Natural killer cell (primary cell): ENCODE results near the gene ARAP1. TPM values are rescaled to one million over a fixed set of nuclear protein-coding genes. Genes with fewer than 3 reads are reported as not detected.

Source experiments
- ATAC-seq, 3 donors: fragments of 150-1000 bp in 2 of 3; fragments of 200-7000 bp in 1 of 3; cut with Tn5 transposase; 1 replicate in 1 of 3; 2 replicates in 2 of 3; pipeline ENCODE4 v1.10.0; 2021; ENCODE audit warnings: mild to moderate bottlenecking in 2 of 3, moderate library complexity in 2 of 3
- DNase-seq, 2 donors: peaks; one replicate each; pipeline versions ENCODE4 v3.0.0 to v3.0.0-alpha.2; 2013 to 2021; ENCODE audit warnings: mixed read lengths in 1 of 2
- H3K27ac ChIP-seq: one replicate; pipeline ENCODE4 v1.5.1; 2013; ENCODE audit warnings: mild to moderate bottlenecking, low read length
- H3K27me3 ChIP-seq: one replicate; pipeline ENCODE4 v1.6.1; 2013; ENCODE audit warnings: low read length; ENCODE audit not compliant: control insufficient read depth, insufficient read depth
- H3K36me3 ChIP-seq: one replicate; pipeline ENCODE4 v1.6.1; 2013; ENCODE audit warnings: low read length; ENCODE audit not compliant: control insufficient read depth, insufficient read depth
- H3K4me1 ChIP-seq: one replicate; pipeline ENCODE4 v1.6.1; 2013; ENCODE audit warnings: low read length; ENCODE audit not compliant: control insufficient read depth, insufficient read depth
- H3K4me3 ChIP-seq: one replicate; pipeline ENCODE4 v1.5.1; 2013; ENCODE audit warnings: low read length
- H3K9me3 ChIP-seq: one replicate; pipeline ENCODE4 v1.6.1; 2013; ENCODE audit warnings: low read length; ENCODE audit not compliant: control insufficient read depth, insufficient read depth
- H3K27ac Mint-ChIP-seq, 2 donors: one replicate each; pipeline ENCODE4 v1.8.0; 2022; ENCODE audit warnings: mild to moderate bottlenecking in 2 of 2, mixed read lengths in 2 of 2, moderate library complexity in 1 of 2
- H3K27me3 Mint-ChIP-seq, 2 donors: one replicate each; pipeline ENCODE4 v1.8.0; 2022; ENCODE audit warnings: low read depth in 2 of 2, mixed read lengths in 2 of 2
- H3K36me3 Mint-ChIP-seq: one replicate; pipeline ENCODE4 v1.8.0; 2022; ENCODE audit warnings: mixed read lengths
- H3K4me1 Mint-ChIP-seq, 2 donors: one replicate each; pipeline ENCODE4 v1.8.0; 2022; ENCODE audit warnings: mixed read lengths in 2 of 2
- H3K4me3 Mint-ChIP-seq: one replicate; pipeline ENCODE4 v1.8.0; 2022; ENCODE audit warnings: mild to moderate bottlenecking, moderate library complexity, mixed read lengths
- H3K9me3 Mint-ChIP-seq, 2 donors: one replicate each; pipeline ENCODE4 v1.8.0; 2022; ENCODE audit warnings: mixed read lengths in 2 of 2
- WGBS: methylation state at CpG from one replicate; pipeline ENCODE4 v1.1.7; 2013; ENCODE audit warnings: missing lambda C conversion rate; ENCODE audit not compliant: insufficient coverage; 5-methylcytosine and 5-hydroxymethylcytosine counted together
- intact Hi-C: fragments of 100-400 bp; cut with micrococcal nuclease; formaldehyde crosslinking; loops from one replicate; pipeline ENCODE4 v1.14.2; 2022
- total RNA-seq, 4 donors: library from RNA; stranded (reverse); fragments of 120-200 nt in 1 of 4; gene quantifications; one replicate each; pipeline versions ENCODE4 v1.2.3 to v1.2.4, GENCODE V29; 2013 to 2022
- TF ChIP-seq, protein P1 (sequence below): fragments of 200-600 bp; IDR thresholded peaks from one replicate; pipeline ENCODE4 v1.8.0; 2022; ENCODE audit warnings: antibody characterized with exemption

The ARAP1 gene
- total RNA-seq, 3 donors from 2014 or later (not counting 1 experiment from before 2014, with no cell fraction given) = 293 to 327 (median 296) TPM

- H3K4me1 Mint-ChIP-seq = peaks cover 6 to 11% of the 10 kb centered on the region in 2 donors
- Histone ChIP-seq H3K4me1 (peaks cover 27% of the 10 kb centered on the region), H3K9me3 (no peaks in the 10 kb centered on the region), H3K4me3 (no peak overlapping the region), H3K27me3 (no peaks in the 10 kb centered on the region), H3K27ac (no peak overlapping the region), H3K36me3 (no peaks in the 10 kb centered on the region)
- ATAC-seq = no peak
- H3K36me3 Mint-ChIP-seq = no peaks in the 10 kb centered on the region
- no peak overlapping the region for H3K27ac Mint-ChIP-seq
- H3K9me3 Mint-ChIP-seq = no peaks in the 10 kb centered on the region
- TF ChIP-seq, protein P1, sequence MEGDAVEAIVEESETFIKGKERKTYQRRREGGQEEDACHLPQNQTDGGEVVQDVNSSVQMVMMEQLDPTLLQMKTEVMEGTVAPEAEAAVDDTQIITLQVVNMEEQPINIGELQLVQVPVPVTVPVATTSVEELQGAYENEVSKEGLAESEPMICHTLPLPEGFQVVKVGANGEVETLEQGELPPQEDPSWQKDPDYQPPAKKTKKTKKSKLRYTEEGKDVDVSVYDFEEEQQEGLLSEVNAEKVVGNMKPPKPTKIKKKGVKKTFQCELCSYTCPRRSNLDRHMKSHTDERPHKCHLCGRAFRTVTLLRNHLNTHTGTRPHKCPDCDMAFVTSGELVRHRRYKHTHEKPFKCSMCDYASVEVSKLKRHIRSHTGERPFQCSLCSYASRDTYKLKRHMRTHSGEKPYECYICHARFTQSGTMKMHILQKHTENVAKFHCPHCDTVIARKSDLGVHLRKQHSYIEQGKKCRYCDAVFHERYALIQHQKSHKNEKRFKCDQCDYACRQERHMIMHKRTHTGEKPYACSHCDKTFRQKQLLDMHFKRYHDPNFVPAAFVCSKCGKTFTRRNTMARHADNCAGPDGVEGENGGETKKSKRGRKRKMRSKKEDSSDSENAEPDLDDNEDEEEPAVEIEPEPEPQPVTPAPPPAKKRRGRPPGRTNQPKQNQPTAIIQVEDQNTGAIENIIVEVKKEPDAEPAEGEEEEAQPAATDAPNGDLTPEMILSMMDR = no peak
- intact Hi-C loops = no loop called here
- no peaks in the 10 kb centered on the region for H3K27me3 Mint-ChIP-seq
- WGBS = 90% methylated on average over 12 of the region's 12 CpGs
- no peak for DNase-seq
- no peak overlapping the region for H3K4me3 Mint-ChIP-seq
These were observed 14.1 kb upstream of the ARAP1 start for GRCh38 chr11:72766152-72766902.

GRCh38 chr11:72764503-72764902 is 12.3 kb upstream of the ARAP1 start:
- no peak for ATAC-seq
- H3K36me3 ChIP-seq = no peaks in the 10 kb centered on the region
- 95% methylated on average over 13 of the region's 13 CpGs for WGBS

GRCh38 chr11:72763823-72764222 is 11.6 kb upstream of the ARAP1 start:
- DNase-seq (no peak), ATAC-seq (no peak)
- H3K27me3 Mint-ChIP-seq = no peaks in the 10 kb centered on the region
- intact Hi-C loops = no loop called here
- no peak overlapping the region for H3K4me3 Mint-ChIP-seq
- TF ChIP-seq, protein P1 = no peak
- no peaks in the 10 kb centered on the region for H3K9me3 ChIP-seq
- peaks cover 29% of the 10 kb centered on the region for H3K4me1 ChIP-seq
- peaks cover 6 to 18% of the 10 kb centered on the region in 2 donors for H3K4me1 Mint-ChIP-seq
- WGBS = 90% methylated on average over 4 of the region's 4 CpGs
- no peaks in the 10 kb centered on the region for H3K36me3 Mint-ChIP-seq
- H3K27ac Mint-ChIP-seq = peak overlapping the region in 1 of 2 donors; percentile 37
- no peaks in the 10 kb centered on the region for H3K9me3 Mint-ChIP-seq
- H3K27ac ChIP-seq = no peak overlapping the region
- no peak overlapping the region for H3K4me3 ChIP-seq
- no peaks in the 10 kb centered on the region for H3K27me3 ChIP-seq
- H3K36me3 ChIP-seq = no peaks in the 10 kb centered on the region

More at GRCh38 chr11:72764503-72764902, 12.3 kb upstream of the ARAP1 start:
- Histone ChIP-seq H3K9me3 (no peaks in the 10 kb centered on the region), H3K27me3 (no peaks in the 10 kb centered on the region), H3K4me1 (peaks cover 29% of the 10 kb centered on the region), H3K27ac (no peak overlapping the region), H3K4me3 (no peak overlapping the region)
- TF ChIP-seq, protein P1 = no peak
- Mint-ChIP-seq H3K4me1 (peaks cover 6 to 18% of the 10 kb centered on the region in 2 donors), H3K27ac (no peak overlapping the region), H3K27me3 (no peaks in the 10 kb centered on the region), H3K36me3 (no peaks in the 10 kb centered on the region), H3K9me3 (no peaks in the 10 kb centered on the region), H3K4me3 (no peak overlapping the region)
- DNase-seq = no peak
- intact Hi-C loops = no loop called here
